Measurements from ENCODE around the gene ARID1B. TPM values are rescaled to one million over a fixed set of nuclear protein-coding genes. Genes with fewer than 3 reads are reported as not detected.

Gene ARID1B
- total and polyA plus RNA-seq, 7 donors, result 8.4 to 115 (median 69.6) TPM

DNA sequence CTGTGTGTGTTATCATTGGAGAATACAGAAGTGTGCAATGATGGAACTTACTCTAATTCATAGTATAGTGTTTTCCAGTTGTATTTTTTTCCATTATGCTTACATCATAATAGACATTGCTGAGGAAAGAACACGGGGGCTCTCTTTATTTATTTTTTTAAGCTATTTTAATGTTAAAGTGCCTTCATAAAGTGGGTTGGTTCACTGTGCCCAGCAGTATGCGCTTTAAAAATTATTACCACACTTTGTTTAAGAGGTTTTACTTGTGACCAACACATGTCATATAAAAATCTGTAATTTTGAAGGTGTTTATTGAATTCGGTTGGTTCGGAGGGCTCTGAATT lies 330.4 kb downstream of the ARID1B start:
- Histone ChIP-seq H3K36me3 (peaks cover 0 to 11% (median 0%) of the 10 kb centered on the region in 4 donors), H3K27me3 (no peaks in the 10 kb centered on the region), H3K9me3 (no peaks in the 10 kb centered on the region), H3K4me1 (peaks cover 0 to 29% (median 20%) of the 10 kb centered on the region in 4 donors), H3K4me3 (no peak overlapping the region), H3K27ac (peak overlapping the region; percentile 52 to 73 (median 72))
- no peak for TF ChIP-seq POLR2A (IDR thresholded peaks at IDR 0.05)
- TF ChIP-seq POLR2AphosphoS5 (IDR thresholded peaks at IDR 0.05), result no peak
- TF ChIP-seq, protein P1, sequence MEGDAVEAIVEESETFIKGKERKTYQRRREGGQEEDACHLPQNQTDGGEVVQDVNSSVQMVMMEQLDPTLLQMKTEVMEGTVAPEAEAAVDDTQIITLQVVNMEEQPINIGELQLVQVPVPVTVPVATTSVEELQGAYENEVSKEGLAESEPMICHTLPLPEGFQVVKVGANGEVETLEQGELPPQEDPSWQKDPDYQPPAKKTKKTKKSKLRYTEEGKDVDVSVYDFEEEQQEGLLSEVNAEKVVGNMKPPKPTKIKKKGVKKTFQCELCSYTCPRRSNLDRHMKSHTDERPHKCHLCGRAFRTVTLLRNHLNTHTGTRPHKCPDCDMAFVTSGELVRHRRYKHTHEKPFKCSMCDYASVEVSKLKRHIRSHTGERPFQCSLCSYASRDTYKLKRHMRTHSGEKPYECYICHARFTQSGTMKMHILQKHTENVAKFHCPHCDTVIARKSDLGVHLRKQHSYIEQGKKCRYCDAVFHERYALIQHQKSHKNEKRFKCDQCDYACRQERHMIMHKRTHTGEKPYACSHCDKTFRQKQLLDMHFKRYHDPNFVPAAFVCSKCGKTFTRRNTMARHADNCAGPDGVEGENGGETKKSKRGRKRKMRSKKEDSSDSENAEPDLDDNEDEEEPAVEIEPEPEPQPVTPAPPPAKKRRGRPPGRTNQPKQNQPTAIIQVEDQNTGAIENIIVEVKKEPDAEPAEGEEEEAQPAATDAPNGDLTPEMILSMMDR (IDR thresholded peaks at IDR 0.05), result no peak
- no peak for TF ChIP-seq EP300 (IDR thresholded peaks at IDR 0.05)
- DNase-seq, result no peak
- intact Hi-C loops (cut with DNase I), result loop anchor here (5.0 kb wide), 1 partner anchor 330 kb away; the partner anchor contains the start of gene ARID1B
- 71 to 77% methylated on average over 4 of the region's 4 CpGs for WGBS, 2 donors

DNA sequence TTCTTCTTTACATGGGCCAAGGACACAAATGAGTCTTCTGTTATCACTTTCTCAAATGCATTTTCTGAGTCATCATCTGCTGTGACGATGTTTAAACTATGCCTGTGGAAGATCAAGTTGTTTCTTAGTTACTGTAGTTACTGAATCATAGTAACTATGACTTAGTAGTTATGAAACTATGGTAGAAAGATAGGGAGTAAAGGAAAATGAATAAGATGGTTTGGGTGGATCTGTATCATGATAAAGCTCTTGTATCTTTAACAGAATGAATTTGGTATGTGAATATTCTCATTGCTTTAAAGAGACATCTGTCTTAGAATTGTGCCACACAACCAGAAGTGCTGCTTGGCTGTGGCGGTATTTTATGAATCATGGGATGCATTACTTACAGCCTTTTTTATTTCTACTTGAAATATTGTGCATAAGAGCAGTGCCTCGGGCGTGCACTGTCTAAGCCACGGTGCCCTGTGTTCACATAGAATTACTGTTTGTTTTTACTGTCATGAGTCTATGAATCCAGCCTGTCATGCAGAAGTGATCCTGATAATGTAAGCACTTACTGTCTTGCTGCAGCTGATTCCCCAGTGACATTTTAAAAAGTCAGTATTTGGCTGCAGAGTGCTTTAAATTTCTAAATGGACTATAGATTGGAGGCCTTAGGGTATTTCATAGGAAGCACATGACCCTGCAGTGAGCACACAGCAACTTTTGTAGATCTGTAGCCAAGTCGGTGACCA lies 330.9 kb downstream of the ARID1B start:
- 36 to 59% methylated on average over 6 of the region's 6 CpGs for WGBS, 2 donors
- H3K4me1 ChIP-seq, result peaks cover 0 to 29% (median 20%) of the 10 kb centered on the region in 4 donors
- TF ChIP-seq POLR2A (IDR thresholded peaks at IDR 0.05), result no peak
- peak in 2 of 4 donors; percentile 26 to 39 for TF ChIP-seq EP300 (IDR thresholded peaks at IDR 0.05)
- TF ChIP-seq POLR2AphosphoS5 (IDR thresholded peaks at IDR 0.05), result peak in 2 of 4 donors; percentile 69 to 76
- TF ChIP-seq, protein P1 (IDR thresholded peaks at IDR 0.05), result no peak
- no peaks in the 10 kb centered on the region for H3K27me3 ChIP-seq
- no peak for DNase-seq
- no peaks in the 10 kb centered on the region for H3K9me3 ChIP-seq
- intact Hi-C loops (cut with DNase I), result loop anchor here (5.0 kb wide), 1 partner anchor 331 kb away; the partner anchor contains the start of gene ARID1B
- peak overlapping the region; percentile 52 to 73 (median 72) for H3K27ac ChIP-seq
- peaks cover 0 to 11% (median 0%) of the 10 kb centered on the region in 4 donors for H3K36me3 ChIP-seq
- H3K4me3 ChIP-seq, result no peak overlapping the region

DNA sequence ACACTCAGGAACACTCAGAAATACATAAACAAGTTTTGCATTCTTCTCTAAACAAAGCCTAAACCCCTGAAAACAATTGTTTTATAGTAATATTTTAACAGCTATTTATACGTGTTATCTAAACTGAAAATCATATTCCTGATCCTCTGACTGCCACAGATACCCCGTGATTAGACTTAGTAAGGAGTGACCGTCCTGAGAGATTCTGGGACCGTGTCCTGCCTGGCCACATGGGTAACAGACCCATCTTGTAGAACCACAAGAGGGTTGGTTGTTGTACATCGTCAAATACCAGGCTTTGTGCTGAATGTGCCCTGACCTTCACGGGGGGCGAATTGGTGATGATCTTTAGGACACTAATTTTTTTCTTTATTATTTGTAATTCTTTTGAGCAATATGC lies 331.7 kb downstream of the ARID1B start:
- H3K4me1 ChIP-seq, result peaks cover 0 to 29% (median 20%) of the 10 kb centered on the region in 4 donors
- no peaks in the 10 kb centered on the region for H3K27me3 ChIP-seq
- peak overlapping the region; percentile 43 to 73 (median 72) for H3K27ac ChIP-seq
- intact Hi-C loops (cut with DNase I), result loop anchor here (5.0 kb wide), 1 partner anchor 332 kb away; the partner anchor contains the start of gene ARID1B
- DNase-seq, result no peak
- H3K9me3 ChIP-seq, result no peaks in the 10 kb centered on the region
- H3K36me3 ChIP-seq, result peaks cover 0 to 11% (median 0%) of the 10 kb centered on the region in 4 donors
- WGBS, 2 donors, result 92 to 95% methylated on average over 7 of the region's 7 CpGs
- TF ChIP-seq, protein P1 (IDR thresholded peaks at IDR 0.05), result no peak
- TF ChIP-seq POLR2AphosphoS5 (IDR thresholded peaks at IDR 0.05) (no peak), EP300 (IDR thresholded peaks at IDR 0.05) (no peak), POLR2A (IDR thresholded peaks at IDR 0.05) (no peak)
- H3K4me3 ChIP-seq, result no peak overlapping the region

DNA sequence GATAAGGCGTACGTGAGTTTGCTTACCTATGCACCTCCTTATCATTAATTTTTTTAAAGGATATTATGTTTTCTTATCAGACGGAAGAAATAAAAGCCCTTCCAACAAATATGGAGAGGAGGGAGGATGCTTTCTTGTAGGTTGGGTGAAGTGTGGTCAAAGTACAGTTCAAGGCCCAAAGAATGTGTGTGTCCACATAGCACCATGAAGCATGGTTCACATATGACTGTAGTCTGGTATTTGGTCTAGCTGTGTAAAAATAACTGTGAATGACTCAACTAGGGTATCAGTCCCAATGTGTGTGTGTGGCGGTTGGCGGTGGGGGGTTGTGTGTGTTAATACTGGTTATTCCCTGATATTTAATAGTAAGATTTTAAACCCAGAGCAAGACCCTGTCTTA lies 333.4 kb downstream of the ARID1B start:
- 94 to 96% methylated on average over 5 of the region's 5 CpGs for WGBS, 2 donors
- intact Hi-C loops (cut with DNase I), result no loop called here
- TF ChIP-seq EP300 (IDR thresholded peaks at IDR 0.05) (no peak), POLR2A (IDR thresholded peaks at IDR 0.05) (no peak), POLR2AphosphoS5 (IDR thresholded peaks at IDR 0.05) (no peak)
- TF ChIP-seq, protein P1 (IDR thresholded peaks at IDR 0.05), result no peak

More for the DNA sequence above, 333.4 kb downstream of the ARID1B start:
- H3K27ac ChIP-seq, result no peak overlapping the region
- no peak for DNase-seq
- H3K36me3 ChIP-seq, result peaks cover 0 to 18% (median 0%) of the 10 kb centered on the region in 4 donors
- H3K27me3 ChIP-seq, result no peaks in the 10 kb centered on the region
- H3K4me1 ChIP-seq, result peaks cover 0 to 29% (median 20%) of the 10 kb centered on the region in 4 donors
- no peaks in the 10 kb centered on the region for H3K9me3 ChIP-seq
- no peak overlapping the region for H3K4me3 ChIP-seq
